Fibroblast of mammary gland (primary cell): Measurements from ENCODE around the gene ATG4A.

Source experiments
- DNase-seq: peaks from one replicate; pipeline ENCODE4 v3.0.0-alpha.2; 2010; ENCODE audit warnings: low read depth
- H3K4me3 ChIP-seq: 2 replicates; pipeline ENCODE4 v1.5.1; 2011; ENCODE audit warnings: low read depth, mild to moderate bottlenecking, low read length, moderate library complexity; ENCODE audit not compliant: control insufficient read depth
- TF ChIP-seq, protein P1 (sequence below): conservative IDR thresholded peaks from 2 replicates; pipeline ENCODE4 v1.5.1; 2011; ENCODE audit warnings: low read depth, low read length, inconsistent platforms; ENCODE audit not compliant: control insufficient read depth, insufficient read depth

Gene ATG4A, protein sequence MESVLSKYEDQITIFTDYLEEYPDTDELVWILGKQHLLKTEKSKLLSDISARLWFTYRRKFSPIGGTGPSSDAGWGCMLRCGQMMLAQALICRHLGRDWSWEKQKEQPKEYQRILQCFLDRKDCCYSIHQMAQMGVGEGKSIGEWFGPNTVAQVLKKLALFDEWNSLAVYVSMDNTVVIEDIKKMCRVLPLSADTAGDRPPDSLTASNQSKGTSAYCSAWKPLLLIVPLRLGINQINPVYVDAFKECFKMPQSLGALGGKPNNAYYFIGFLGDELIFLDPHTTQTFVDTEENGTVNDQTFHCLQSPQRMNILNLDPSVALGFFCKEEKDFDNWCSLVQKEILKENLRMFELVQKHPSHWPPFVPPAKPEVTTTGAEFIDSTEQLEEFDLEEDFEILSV

GRCh38 chrX:108091264-108091877 lies at the start of gene ATG4A, which contains the start of gene PSMD10:
TSS of gene ATG4A (plus strand) at chrX:108091778. CDS start at chrX:108091827, 49 bp downstream.
TSS of gene PSMD10 (minus strand) at chrX:108091542. CDS start at chrX:108091520, 22 bp downstream.
- TF ChIP-seq, protein P1, sequence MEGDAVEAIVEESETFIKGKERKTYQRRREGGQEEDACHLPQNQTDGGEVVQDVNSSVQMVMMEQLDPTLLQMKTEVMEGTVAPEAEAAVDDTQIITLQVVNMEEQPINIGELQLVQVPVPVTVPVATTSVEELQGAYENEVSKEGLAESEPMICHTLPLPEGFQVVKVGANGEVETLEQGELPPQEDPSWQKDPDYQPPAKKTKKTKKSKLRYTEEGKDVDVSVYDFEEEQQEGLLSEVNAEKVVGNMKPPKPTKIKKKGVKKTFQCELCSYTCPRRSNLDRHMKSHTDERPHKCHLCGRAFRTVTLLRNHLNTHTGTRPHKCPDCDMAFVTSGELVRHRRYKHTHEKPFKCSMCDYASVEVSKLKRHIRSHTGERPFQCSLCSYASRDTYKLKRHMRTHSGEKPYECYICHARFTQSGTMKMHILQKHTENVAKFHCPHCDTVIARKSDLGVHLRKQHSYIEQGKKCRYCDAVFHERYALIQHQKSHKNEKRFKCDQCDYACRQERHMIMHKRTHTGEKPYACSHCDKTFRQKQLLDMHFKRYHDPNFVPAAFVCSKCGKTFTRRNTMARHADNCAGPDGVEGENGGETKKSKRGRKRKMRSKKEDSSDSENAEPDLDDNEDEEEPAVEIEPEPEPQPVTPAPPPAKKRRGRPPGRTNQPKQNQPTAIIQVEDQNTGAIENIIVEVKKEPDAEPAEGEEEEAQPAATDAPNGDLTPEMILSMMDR = no peak
- DNase-seq = peak; percentile 93
- H3K4me3 ChIP-seq = peak within 1 kb of the TSS; percentile 75

- no peak for DNase-seq
- no peak within 1 kb of the TSS for H3K4me3 ChIP-seq
- TF ChIP-seq, protein P1 = no peak
These were observed 46.9 kb upstream of the ATG4A start, which contains the start of gene VSIG1 for GRCh38 chrX:108044554-108045256. TSS of gene VSIG1 (plus strand) at chrX:108045065. CDS start at chrX:108045131, 66 bp downstream.

GRCh38 chrX:108049649-108050048 lies 41.9 kb upstream of the ATG4A start:
- H3K4me3 ChIP-seq = no peak overlapping the region
- TF ChIP-seq, protein P1 = no peak

GRCh38 chrX:108053218-108053617 lies 38.4 kb upstream of the ATG4A start:
- DNase-seq = no peak
- TF ChIP-seq, protein P1 = no peak
- H3K4me3 ChIP-seq = no peak overlapping the region

More at GRCh38 chrX:108049649-108050048, 41.9 kb upstream of the ATG4A start:
- DNase-seq = no peak

DNA sequence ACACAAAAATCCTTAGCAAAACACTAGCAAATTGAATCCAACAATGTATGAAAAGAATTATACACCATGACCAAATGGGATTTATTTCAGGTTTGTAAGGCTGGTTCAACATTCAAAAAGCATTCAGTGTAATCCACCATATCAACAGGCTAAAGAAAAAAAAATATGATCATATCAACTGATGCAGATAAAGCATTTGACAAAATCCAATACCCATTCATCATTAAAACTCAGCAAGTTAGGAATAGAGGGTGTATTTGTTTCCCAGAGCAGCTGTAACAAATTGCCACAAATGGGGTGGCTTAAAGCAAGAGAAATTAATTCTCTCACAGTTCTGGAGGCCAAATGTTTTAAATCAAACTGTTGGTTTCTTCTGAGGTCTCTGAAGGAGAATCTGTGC lies 36.0 kb upstream of the ATG4A start:
- no peak for DNase-seq
- H3K4me3 ChIP-seq = no peak overlapping the region
- TF ChIP-seq, protein P1 = no peak

GRCh38 chrX:108059801-108060200 lies 31.8 kb upstream of the ATG4A start:
- TF ChIP-seq, protein P1 = no peak
- no peak overlapping the region for H3K4me3 ChIP-seq
- DNase-seq = no peak
